ENCODE measurements around the gene KRTAP10-8. TPM values are rescaled to one million over a fixed set of nuclear protein-coding genes. Genes with fewer than 3 reads are reported as not detected.
"Not testable (repeated sequence)": the region's sequence is repeated elsewhere in the genome, so short reads cannot be mapped to it uniquely, and the experiment has no call there.

KRTAP10-8 gene
- polyA plus RNA-seq, 4 donors = not detected

DNA sequence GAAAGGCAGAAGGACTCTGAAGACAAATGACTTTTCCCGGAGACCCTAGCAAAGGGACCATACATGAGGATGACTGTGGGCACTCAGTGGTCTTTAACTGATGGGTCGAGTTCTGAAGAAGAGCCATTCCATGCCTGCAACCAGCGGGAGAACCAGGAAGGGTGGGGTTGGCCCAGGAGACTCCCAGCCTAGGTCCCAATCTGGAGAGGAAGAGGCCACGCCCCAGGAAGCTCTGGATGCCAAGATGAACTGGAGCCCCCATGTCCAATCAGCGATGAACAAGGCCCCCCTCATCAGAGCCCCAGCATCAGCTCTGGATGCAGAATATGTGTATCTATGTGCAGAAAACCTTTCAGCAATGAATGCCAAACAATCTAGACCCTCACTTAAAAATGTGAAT, 28.9 kb downstream of the KRTAP10-8 start:
- no peak for DNase-seq (ENCODE audit: low read depth in 4 of 4, low spot score in 3 of 4)

DNA sequence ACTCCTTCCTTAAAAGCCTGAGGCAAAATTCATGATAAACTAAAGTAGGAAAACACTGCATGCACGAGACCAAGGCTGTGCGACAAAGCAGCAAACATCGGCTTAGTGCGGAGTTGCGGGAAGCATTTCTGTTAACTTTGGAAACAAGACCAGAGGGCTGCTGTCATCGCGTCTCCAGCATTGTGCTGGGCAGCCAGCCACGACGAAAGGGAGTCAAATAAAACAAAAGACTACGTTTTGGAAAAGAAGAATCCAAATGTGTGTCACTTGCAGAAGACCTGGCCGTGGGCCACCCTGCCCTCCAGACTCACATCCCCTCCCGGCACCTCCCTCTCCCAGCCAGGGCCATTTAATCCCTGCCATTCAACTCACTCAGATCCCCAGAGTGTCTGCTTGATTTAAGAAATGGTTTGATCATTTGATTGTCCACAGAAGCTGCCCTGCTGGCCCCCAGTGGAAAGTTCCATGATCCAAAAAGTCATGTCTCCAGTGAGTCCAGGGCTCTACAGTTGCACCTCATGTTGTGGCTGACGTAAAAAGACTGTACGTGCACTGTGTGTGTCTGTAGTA, 31.9 kb downstream of the KRTAP10-8 start:
- peak in 1 of 4 donors; percentile 5 for DNase-seq (ENCODE audit: low read depth in 4 of 4, low spot score in 3 of 4)

DNA sequence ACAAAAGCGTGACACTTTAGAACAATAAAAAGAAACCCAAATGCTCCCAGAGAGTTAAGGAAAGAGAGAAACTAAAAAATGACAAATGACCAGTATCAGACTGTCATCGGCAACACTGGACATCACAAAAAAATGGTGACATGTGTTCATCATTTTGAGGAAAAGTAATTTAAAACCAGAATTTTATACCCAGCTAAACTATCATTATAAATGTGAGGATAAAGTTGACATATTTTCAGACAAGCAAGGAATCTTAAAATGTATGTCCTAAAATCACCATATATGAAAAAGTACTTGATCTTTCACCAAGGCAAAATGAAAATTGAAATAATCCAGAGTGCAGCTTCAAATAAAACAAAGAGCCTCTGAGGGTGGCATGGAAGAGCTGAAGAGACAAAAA, 33.0 kb downstream of the KRTAP10-8 start:
- no peak for DNase-seq (ENCODE audit: low read depth in 4 of 4, low spot score in 3 of 4)

DNA sequence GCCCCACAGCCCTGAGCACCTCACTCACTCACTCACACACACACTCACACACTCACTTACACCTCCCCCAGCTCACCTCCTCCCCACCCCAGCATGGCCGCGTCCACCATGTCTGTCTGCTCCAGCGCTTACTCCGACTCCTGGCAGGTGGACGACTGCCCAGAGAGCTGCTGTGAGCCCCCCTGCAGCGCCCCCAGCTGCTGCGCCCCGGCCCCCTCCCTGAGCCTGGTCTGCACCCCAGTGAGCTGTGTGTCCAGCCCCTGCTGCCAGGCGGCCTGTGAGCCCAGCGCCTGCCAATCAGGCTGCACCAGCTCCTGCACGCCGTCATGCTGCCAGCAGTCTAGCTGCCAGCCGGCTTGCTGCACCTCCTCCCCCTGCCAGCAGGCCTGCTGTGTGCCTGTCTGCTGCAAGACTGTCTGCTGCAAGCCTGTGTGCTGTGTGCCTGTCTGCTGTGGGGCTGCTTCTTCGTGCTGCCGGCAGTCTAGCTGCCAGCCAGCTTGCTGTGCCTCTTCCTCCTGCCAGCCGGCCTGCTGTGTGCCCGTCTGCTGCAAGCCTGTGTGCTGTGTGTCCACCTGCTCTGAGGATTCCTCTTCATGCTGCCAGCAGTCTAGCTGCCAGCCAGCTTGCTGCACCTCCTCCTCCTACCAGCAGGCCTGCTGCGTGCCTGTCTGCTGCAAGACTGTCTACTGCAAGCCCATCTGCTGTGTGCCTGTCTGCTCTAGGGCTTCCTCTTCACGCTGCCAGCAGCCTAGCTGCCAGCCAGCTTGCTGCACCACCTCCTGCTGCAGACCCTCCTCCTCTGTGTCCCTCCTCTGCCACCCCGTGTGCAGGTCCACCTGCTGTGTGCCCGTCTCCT, 34.7 kb downstream of the KRTAP10-8 start, which contains the start of gene KRTAP10-11:
KRTAP10-11 (plus strand) TSS at position 49 of the 856 bp plus-strand sequence; CDS start at position 94, 45 bp downstream.
- DNase-seq (ENCODE audit: low read depth in 4 of 4, low spot score in 3 of 4) = not testable (repeated sequence)

DNA sequence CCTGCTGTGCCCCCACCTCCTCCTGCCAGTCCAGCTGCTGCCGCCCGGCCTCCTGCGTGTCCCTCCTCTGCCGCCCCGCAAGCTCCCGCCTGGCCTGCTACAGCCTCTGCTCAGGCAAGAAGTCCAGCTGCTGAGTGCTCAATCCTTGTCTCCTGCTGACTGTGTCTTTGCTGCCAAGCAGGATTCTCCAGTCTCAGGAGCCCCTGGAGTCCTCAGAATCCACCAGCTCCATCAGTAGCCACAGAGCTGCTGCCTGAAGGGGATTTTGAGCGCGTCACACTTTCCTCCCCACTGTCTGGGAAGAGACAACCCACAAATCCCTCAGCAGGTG, 35.3 kb downstream of the KRTAP10-8 start:
- DNase-seq (ENCODE audit: low read depth in 4 of 4, low spot score in 3 of 4) = no peak

DNA sequence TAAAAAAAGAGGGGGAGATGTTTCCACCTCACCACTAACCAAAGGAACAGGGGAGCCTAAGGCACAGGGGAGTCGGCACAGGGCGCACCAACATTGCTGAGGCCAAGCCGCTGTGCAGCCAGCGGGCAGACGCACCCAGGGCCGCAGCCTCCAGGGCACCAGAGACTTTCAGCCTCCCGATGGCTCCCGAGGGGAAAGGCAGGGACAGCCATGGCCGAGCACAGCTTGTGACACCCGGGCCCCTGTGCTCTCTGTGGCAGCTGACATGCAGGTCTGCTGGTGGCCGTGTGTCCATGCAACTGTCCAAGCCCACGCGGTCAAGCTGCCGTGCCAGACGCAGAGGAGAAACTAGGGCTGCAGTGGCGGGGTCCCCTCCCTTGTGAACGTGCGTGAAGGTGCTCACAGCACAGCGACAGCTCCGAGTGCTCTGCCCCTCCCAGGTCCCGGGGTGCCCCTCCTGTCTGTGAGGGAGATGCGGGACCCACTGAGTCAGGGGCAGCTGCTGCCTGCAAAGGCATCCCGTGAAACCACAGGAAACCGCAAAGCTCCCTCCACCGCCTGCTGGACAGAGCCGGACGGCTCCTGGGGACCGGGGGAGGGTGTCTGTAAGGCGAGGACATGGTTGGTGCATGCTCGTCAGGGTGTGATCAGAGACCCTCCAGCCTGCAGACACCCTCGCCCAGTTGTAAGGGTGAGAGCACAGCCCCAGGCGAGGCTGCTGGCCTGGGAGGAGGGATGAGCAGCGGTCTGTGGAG, 36.9 kb downstream of the KRTAP10-8 start:
- DNase-seq (ENCODE audit: low read depth in 4 of 4, low spot score in 3 of 4) = no peak

DNA sequence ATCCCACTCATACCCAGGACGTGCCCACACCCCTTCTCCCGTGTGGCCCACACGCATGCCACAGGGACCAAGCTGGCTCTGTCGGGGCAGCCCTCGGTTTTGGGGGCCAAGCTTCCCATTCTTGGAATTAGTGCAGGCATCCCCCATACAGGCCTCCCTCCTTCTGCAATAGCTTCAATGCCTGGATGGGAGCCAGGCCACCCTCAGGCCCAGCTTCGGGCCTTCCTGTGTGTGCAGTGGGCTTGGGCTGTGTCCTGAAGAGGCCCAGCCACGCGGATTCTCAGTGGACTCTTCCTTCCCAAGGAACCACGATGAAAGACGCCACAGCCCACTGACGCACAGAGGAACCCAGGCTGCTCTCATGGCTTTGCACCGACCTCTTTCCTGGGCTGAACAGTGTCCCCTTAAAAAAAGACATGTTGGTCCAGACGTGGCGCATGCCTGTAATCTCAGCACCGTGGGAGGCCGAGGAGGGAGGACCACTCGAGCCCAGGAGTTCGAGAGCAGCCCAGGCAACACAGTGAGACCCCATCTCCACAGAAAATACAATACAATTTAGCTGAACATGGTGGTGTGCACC, 37.7 kb downstream of the KRTAP10-8 start:
- no peak for DNase-seq (ENCODE audit: low read depth in 4 of 4, low spot score in 3 of 4)

DNA sequence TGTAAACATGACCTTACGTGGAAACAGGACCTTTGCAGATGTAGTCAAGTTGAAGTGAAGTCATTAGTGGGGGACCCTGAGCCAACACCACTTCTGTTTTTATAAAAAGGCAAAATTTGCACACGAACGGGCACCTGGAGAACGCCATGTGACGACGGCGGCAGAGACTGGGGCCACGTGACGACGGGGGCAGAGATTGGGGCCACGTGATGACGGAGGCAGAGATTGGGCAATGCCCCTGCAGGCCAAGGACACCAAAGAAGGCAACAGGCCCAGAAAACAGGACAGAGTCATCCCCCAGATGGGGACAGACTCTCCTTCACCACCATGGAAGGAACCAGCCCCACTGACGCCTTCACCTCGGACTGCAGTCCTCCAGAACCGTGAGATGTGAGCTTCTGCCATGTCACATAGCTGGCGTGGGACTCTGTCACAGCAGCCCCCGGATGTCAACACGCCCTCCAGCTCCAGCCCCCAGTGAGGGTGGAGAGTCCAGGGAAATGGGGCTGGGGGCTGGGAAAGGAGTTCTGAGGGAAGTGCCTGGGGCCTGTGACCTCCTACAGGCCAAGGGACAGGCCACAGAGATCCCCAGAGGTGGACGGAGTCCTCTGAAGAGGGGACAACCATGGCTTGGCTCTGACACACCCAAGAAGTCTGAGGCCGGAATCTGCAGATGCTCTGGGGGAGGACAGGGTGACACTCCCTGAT, 38.5 kb downstream of the KRTAP10-8 start:
- DNase-seq (ENCODE audit: low read depth in 4 of 4, low spot score in 3 of 4) = no peak

DNA sequence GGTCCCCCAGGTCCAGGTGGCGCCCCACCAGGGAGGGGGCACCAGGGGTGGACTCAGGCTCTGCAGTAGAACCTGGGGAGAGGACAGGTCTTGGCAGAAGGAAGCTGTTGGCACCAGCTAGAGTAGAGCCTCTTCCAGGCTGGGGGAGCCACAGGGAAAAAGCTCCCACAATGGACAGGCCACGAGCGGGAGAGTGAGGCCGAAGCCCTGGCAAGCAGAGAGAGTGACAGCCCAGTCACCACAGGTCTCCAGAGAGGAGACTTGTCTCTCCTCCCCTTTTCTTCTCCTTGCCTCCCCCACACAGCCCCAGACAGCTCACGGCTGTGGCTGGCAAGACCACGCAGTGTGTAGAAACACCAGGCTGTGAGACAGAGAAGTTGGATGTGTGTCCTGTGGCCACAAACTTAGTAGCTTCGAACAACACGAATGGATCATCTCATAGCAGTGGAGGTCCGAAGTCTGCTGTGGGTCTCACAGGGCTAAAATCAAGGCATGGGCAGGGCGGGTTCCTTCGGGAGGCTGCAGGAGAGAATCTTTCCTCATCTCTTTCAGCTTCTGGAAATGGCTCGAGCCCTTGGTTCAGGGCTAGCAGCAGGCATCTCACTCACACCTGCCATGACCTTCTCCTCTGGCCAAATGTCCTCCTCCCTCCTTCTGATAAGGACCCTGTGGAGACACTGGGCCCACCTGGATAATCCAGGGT, 39.2 kb downstream of the KRTAP10-8 start:
- DNase-seq (ENCODE audit: low read depth in 4 of 4, low spot score in 3 of 4) = no peak

DNA sequence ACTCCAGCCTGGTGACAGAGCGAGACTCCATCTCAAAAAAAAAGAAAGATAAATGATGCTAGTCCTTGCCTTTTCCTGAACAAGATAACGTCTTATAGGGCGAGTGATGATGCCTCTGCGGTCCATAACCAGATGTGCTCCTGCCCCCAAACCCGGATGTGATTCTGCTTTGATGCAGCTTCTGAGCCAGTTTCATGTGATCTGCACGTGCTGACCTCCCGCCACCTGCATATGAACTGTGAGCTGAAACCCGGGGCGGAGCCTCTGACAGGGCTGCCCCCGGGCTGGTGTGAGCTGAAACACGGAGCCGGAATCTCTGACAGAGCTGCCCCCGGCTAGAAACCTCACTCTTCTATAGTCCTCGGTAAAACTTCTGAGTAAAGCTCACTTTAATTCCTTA, 41.2 kb downstream of the KRTAP10-8 start:
- no peak for DNase-seq (ENCODE audit: low read depth in 4 of 4, low spot score in 3 of 4)

DNA sequence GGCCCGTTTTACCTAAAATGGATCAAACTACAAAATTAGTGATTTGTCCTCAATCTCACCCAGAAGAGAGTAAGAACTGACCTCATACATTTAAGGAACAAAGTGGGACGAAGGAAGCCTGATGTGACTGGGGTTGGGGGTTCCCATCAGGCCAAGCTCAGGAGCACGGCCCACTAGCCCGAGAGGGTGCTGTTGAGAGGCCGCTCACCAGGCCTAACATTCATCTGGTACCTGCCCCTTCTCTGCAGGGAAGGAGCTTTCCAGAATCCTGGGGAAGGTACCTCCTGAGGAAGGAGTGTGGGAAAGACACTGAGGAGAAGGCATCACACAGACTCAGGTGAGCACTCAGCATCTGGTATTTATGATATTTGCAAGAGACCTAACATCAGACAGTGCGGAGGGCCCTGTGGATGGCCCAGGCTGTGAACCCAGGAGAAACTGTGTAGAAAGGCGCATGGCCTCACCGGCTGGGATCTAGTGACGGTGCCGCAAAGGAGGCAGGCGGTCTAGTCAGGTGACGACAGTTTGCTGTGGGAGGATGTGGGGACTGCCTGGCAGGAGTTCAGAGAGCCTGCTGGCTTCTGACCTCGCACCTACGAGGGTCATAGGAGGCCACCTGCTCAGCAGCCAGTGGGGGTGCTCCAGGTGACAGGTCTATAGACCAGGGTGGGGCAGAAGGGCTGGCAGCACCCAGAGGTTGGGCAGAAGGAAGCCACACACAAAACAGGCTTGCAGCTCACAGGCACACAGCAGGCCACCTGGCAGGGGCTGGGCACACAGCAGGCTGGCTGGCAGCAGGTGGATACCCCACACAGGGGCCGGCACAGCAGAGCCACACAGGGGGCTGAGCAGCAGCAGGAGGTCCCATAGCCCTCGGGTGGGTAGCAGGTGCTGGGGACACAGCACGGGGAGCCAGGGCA, 42.0 kb downstream of the KRTAP10-8 start:
- DNase-seq (ENCODE audit: low read depth in 4 of 4, low spot score in 3 of 4) = no peak

DNA sequence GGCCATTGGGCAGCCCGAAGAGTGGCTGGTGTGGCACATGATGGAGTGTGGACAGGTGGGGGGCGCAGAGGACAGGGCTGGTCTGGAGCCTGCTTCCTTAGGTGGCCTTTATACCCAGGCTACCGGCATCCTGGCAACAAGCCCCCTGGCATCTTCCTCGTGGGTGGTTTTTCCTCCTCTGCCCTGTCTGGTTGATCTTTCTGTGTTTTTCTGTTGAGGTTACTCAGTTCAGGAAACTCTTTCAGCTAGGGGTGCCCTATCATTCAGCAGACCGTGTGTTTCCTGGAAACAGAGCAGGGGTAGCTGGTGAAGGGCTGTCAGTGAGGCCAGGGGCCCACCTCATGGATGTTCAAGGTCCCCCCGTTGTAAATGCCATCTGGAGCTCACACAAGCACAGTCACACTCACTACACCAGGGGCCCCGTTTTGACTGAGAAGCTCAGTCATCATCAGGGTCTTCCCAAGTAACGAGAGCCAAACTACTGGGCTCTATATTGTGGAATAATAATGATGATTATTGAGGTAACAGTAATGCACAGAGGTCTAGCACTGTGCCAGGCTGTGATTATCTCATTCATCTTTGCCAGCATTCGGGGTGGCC, 42.8 kb downstream of the KRTAP10-8 start, which contains the start of gene KRTAP12-4:
KRTAP12-4 (minus strand) TSS at position 84 of the 600 bp plus-strand sequence; CDS start at position 39, 45 bp downstream.
- no peak for DNase-seq (ENCODE audit: low read depth in 4 of 4, low spot score in 3 of 4)

DNA sequence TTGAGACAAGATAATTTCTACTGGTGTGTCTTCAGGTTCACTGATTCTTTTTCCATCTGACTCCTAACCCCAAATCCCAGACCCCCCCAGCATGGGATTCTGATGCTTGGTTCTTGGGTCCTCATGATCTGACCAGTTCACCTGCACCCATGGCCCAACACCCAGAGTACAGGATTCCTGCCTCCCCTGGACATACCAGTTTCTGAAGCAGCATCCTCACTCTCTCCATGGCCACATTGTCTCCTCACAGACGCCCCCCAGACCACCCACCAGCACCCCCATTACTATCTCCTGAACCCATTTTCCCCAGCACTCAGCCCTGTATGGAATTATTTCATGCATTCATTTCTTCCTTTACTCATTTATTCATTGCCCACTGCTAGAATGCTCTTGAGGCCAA, 45.0 kb downstream of the KRTAP10-8 start:
- DNase-seq (ENCODE audit: low read depth in 4 of 4, low spot score in 3 of 4) = no peak

DNA sequence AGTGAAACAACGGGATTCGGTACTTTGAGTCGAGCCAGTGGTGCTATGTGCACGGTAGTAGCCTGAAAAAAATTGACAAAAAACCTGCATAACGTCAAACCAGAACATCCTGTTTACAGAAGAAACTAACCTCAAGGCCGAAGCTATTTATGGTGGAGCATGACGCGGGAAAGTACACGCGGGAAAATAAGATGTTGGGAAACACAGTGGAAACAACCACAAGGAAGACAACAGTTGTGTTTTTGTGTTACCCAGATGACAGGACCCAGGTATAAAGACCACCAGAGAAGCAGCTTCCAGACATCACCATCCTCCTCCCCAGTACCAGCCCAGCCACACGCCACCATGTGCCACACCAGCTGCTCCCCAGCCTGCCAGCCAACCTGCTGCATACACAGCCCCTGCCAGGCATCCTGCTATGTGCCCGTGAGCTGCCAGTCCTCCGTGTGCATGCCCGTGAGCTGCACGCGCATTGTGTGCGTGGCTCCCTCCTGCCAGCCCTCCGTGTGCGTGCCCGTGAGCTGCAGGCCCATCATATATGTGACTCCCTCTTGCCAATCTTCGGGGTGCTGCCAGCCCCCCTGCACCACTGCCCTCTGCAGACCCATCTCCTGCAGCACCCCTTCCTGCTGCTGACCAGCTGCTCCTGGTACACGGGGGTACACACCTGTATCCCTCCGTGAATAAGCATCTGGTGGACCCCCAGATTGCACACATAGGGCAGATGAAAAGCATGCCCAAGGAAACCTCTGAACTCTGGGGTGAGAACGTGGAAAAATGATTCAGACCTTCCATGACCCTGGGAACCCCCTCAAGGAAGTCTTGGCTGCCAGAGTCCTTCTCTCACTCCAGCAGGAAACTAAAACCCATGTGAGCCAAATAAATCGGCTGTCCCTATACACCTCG, 46.0 kb downstream of the KRTAP10-8 start, which contains the start of gene KRTAP12-3:
KRTAP12-3 (plus strand) TSS at position 298 of the 906 bp plus-strand sequence; CDS start at position 346, 48 bp downstream.
- DNase-seq (ENCODE audit: low read depth in 4 of 4, low spot score in 3 of 4) = no peak

DNA sequence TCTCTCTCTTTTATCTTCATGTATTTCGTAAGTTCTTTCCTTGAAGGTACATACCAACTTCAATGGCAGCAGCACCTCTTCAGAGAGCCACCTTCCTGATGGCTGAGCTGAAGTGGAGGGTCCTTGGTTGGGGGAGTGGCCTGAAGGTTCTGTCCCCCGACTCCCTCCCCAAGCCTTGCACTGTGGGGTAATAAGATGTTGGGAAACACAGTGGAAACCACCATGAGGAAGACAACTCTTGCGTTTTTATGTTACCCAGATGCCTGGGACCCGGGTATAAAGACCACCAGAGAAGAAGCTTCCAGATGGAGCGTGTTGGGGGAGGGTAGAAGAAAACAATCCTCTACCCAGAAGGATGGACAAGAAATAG, 46.6 kb downstream of the KRTAP10-8 start:
- DNase-seq (ENCODE audit: low read depth in 4 of 4, low spot score in 3 of 4) = no peak

DNA sequence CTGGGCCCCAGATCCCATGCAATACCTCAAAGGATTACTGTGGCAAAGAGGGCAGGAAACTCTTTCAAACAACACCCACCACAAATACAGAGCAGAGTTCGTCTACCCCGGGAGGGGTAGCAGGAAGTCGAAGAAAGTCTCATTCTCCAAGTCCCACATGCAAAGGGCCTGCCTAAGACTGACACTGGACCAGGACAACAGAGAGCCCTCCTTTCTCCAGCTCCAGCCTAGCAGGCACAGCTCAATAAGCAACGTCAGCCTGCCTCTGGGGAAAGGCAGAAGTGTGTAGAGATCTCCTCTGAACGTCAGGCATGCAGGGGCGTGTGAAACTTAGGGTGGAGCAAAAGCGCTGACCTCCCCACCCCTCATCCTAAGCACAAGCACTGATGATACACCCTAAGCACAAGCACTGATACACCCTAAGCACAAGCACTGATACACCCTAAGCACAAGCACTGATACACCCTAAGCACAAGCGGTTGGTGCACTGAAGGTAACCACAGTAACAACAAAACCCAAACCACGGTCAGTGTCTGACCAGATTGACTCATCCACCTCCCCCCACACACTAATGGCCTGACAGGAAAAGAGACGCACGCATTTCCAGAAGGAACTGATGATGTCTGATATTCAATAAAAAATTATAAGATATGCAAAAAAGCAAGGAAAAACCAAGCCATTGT, 47.2 kb downstream of the KRTAP10-8 start:
- DNase-seq (ENCODE audit: low read depth in 4 of 4, low spot score in 3 of 4) = no peak

DNA sequence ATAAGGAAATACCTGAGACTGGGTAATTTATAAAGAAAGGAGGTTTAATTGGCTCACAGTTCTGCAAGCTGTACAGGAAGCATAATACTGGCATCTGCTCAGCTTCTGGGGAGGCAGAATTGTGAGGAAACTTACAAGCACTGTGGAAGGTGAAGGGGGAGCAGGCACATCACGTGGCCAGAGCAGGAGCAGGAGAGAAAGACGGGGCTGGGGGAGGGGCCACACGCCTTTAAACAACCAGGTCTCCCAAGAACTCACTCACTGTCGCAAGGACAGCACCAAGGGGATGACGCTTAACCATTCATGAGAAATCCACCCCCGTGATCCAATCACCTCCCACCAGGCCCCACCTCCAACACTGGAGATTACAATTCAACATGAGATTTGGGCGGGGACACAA, 49.7 kb downstream of the KRTAP10-8 start:
- DNase-seq (ENCODE audit: low read depth in 4 of 4, low spot score in 3 of 4) = not testable (repeated sequence)
